Liver (tissue), 9 donors: Measurements from ENCODE around the gene ABCA3. TPM values are rescaled to one million over a fixed set of nuclear protein-coding genes. Genes with fewer than 3 reads are reported as not detected.

ENCODE experiments used
- DNase-seq: peaks from one replicate; pipeline ENCODE4 v3.0.0-alpha.2; 2017; ENCODE audit warnings: low spot score
- H3K27ac ChIP-seq, 2 donors: one replicate each; pipeline ENCODE4 v1.7.0; 2013; ENCODE audit warnings: inconsistent platforms in 2 of 2, low read length in 2 of 2, control low read depth in 1 of 2, low read depth in 1 of 2, mild to moderate bottlenecking in 1 of 2
- H3K27me3 ChIP-seq, 4 donors: one replicate each; pipeline versions ENCODE4 v1.6.1 to v1.7.0; 2013; ENCODE audit warnings: low read length in 3 of 4, inconsistent platforms in 1 of 4, mild to moderate bottlenecking in 1 of 4, moderate library complexity in 1 of 4; ENCODE audit not compliant: control insufficient read depth in 4 of 4, insufficient read depth in 4 of 4
- H3K36me3 ChIP-seq, 4 donors: one replicate each; pipeline versions ENCODE4 v1.6.1 to v1.7.0; 2013; ENCODE audit warnings: low read length in 3 of 4, mild to moderate bottlenecking in 3 of 4, low read depth in 1 of 4, moderate library complexity in 1 of 4; ENCODE audit not compliant: control insufficient read depth in 4 of 4, insufficient read depth in 3 of 4
- H3K4me1 ChIP-seq, 4 donors: one replicate each; pipeline versions ENCODE4 v1.6.1 to v1.7.0; 2013; ENCODE audit warnings: low read length in 3 of 4, mild to moderate bottlenecking in 3 of 4, moderate library complexity in 1 of 4; ENCODE audit not compliant: control insufficient read depth in 4 of 4, insufficient read depth in 4 of 4
- H3K4me3 ChIP-seq, 3 donors: one replicate each; pipeline versions ENCODE4 v1.6.1 to v1.7.0; 2013; ENCODE audit warnings: low read length in 3 of 3, control low read depth in 1 of 3, low read depth in 1 of 3, mild to moderate bottlenecking in 1 of 3
- H3K9ac ChIP-seq, 2 donors: one replicate each; pipeline ENCODE4 v1.7.0; 2013; ENCODE audit warnings: low read length in 2 of 2, mild to moderate bottlenecking in 2 of 2, moderate library complexity in 2 of 2, control low read depth in 1 of 2, low read depth in 1 of 2
- H3K9me3 ChIP-seq, 4 donors: one replicate each; pipeline versions ENCODE4 v1.6.1 to v1.7.0; 2013; ENCODE audit warnings: low read length in 3 of 4; ENCODE audit not compliant: control insufficient read depth in 4 of 4
- EGR1 ChIP-seq, 2 donors: IDR thresholded peaks; 2 replicates each; pipeline ENCODE4 v1.6.1; 2016 to 2018; ENCODE audit warnings: antibody characterized with exemption in 2 of 2, low read depth in 2 of 2
- FOXA1 ChIP-seq: IDR thresholded peaks from 2 replicates; pipeline ENCODE4 v1.6.1; 2016; ENCODE audit warnings: antibody characterized with exemption
- FOXA2 ChIP-seq: IDR thresholded peaks from 2 replicates; pipeline ENCODE4 v1.6.1; 2016; ENCODE audit warnings: antibody characterized with exemption
- GABPA ChIP-seq, 2 donors: IDR thresholded peaks in 1 of 2; conservative IDR thresholded peaks in 1 of 2; 2 replicates each; pipeline ENCODE4 v1.6.1; 2016; ENCODE audit warnings: antibody characterized with exemption in 2 of 2, mild to moderate bottlenecking in 1 of 2, moderate library complexity in 1 of 2
- HNF4A ChIP-seq, 2 donors: conservative IDR thresholded peaks; 2 replicates each; pipeline ENCODE4 v1.6.1; 2016; ENCODE audit warnings: antibody characterized with exemption in 2 of 2, mild to moderate bottlenecking in 2 of 2
- HNF4G ChIP-seq: IDR thresholded peaks from 2 replicates; pipeline ENCODE4 v1.6.1; 2016; ENCODE audit warnings: antibody characterized with exemption
- JUND ChIP-seq, 2 donors: IDR thresholded peaks; 2 replicates each; pipeline ENCODE4 v1.6.1; 2016; ENCODE audit warnings: antibody characterized with exemption in 2 of 2
- MAX ChIP-seq: IDR thresholded peaks from 2 replicates; pipeline ENCODE4 v1.6.1; 2016; ENCODE audit warnings: antibody characterized with exemption
- RAD21 ChIP-seq, 2 donors: IDR thresholded peaks; 2 replicates each; pipeline ENCODE4 v1.6.1; 2016; ENCODE audit warnings: antibody characterized with exemption in 2 of 2, mild to moderate bottlenecking in 2 of 2
- RXRA ChIP-seq, 2 donors: IDR thresholded peaks; 2 replicates each; pipeline ENCODE4 v1.6.1; 2017 to 2018; ENCODE audit warnings: antibody characterized with exemption in 2 of 2, mild to moderate bottlenecking in 1 of 2
- SP1 ChIP-seq: IDR thresholded peaks from 2 replicates; pipeline ENCODE4 v1.6.1; 2018; ENCODE audit warnings: antibody characterized with exemption, mild to moderate bottlenecking
- TAF1 ChIP-seq: conservative IDR thresholded peaks from 2 replicates; pipeline ENCODE4 v1.6.1; 2016; ENCODE audit warnings: antibody characterized with exemption, mild to moderate bottlenecking
- YY1 ChIP-seq: IDR thresholded peaks from 2 replicates; pipeline ENCODE4 v1.6.1; 2016; ENCODE audit warnings: antibody characterized with exemption, mild to moderate bottlenecking
- ZBTB33 ChIP-seq: IDR thresholded peaks from 2 replicates; pipeline ENCODE4 v1.6.1; 2016; ENCODE audit warnings: antibody characterized with exemption
- WGBS: extraction: QIAGEN DNeasy Blood & Tissue Kit; methylation state at CpG from one replicate; pipeline ENCODE4 v1.1.7; 2013; 5-methylcytosine and 5-hydroxymethylcytosine counted together
- polyA plus RNA-seq, 2 donors: library from polyadenylated mRNA; stranded (reverse) in 1 of 2; unstranded in 1 of 2; fragments of 200-250 nt in 1 of 2; fragments of >200 nt in 1 of 2; fragmentation: Nextera tagmentation in 1 of 2; extraction: Ambion mirVana in 1 of 2; gene quantifications; one replicate each; pipeline versions ENCODE4 v1.2.1 to v1.2.3, GENCODE V29; 2013 to 2015
- total RNA-seq, 2 donors: library from RNA; depleted of rRNA; stranded (reverse); fragments of >200 nt; gene quantifications; one replicate each; pipeline ENCODE4 v1.2.3, GENCODE V29; 2014
- TF ChIP-seq, protein P1 (sequence below): IDR thresholded peaks from 2 replicates; pipeline ENCODE4 v1.6.1; 2016; ENCODE audit warnings: antibody characterized with exemption
- TF ChIP-seq, protein P2 (sequence below): fragments of 150-350 bp; IDR thresholded peaks from 2 replicates; pipeline ENCODE4 v1.5.1; 2017; ENCODE audit warnings: improper control_type of control experiment, low read depth, low read length; ENCODE audit not compliant: missing input control
- TF ChIP-seq, protein P3 (sequence below): IDR thresholded peaks from 2 replicates; pipeline ENCODE4 v1.6.1; 2016; ENCODE audit warnings: antibody characterized with exemption, mild to moderate bottlenecking
- donor health status: healthy.
- donor health status: healthy.
- donor health status: healthy.
- donor health status: healthy.
- donor health status: healthy.

ABCA3 gene
- total and polyA plus RNA-seq, 4 donors: 0.47 to 1.1 (median 0.77) TPM

- no peaks in the 10 kb centered on the region for H3K4me1 ChIP-seq
- no peak overlapping the region for H3K27ac ChIP-seq
- TF ChIP-seq SP1 (no peak), TAF1 (no peak), MAX (no peak), RXRA (IDR thresholded peaks at IDR 0.05) (no peak), FOXA1 (no peak), EGR1 (IDR thresholded peaks at IDR 0.05; ENCODE audit: low read depth in 2 of 2) (no peak), HNF4A (conservative IDR thresholded peaks at IDR 0.05) (no peak), ZBTB33 (no peak), RAD21 (IDR thresholded peaks at IDR 0.05) (no peak), HNF4G (no peak), YY1 (no peak), FOXA2 (no peak), GABPA (IDR thresholded peaks at IDR 0.05 in 1 of 2, conservative IDR thresholded peaks at IDR 0.05 in 1 of 2) (no peak), JUND (IDR thresholded peaks at IDR 0.05) (no peak)
- TF ChIP-seq, protein P1, sequence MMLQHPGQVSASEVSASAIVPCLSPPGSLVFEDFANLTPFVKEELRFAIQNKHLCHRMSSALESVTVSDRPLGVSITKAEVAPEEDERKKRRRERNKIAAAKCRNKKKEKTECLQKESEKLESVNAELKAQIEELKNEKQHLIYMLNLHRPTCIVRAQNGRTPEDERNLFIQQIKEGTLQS: no peak
- TF ChIP-seq, protein P2, sequence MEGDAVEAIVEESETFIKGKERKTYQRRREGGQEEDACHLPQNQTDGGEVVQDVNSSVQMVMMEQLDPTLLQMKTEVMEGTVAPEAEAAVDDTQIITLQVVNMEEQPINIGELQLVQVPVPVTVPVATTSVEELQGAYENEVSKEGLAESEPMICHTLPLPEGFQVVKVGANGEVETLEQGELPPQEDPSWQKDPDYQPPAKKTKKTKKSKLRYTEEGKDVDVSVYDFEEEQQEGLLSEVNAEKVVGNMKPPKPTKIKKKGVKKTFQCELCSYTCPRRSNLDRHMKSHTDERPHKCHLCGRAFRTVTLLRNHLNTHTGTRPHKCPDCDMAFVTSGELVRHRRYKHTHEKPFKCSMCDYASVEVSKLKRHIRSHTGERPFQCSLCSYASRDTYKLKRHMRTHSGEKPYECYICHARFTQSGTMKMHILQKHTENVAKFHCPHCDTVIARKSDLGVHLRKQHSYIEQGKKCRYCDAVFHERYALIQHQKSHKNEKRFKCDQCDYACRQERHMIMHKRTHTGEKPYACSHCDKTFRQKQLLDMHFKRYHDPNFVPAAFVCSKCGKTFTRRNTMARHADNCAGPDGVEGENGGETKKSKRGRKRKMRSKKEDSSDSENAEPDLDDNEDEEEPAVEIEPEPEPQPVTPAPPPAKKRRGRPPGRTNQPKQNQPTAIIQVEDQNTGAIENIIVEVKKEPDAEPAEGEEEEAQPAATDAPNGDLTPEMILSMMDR: no peak
- TF ChIP-seq, protein P3, sequence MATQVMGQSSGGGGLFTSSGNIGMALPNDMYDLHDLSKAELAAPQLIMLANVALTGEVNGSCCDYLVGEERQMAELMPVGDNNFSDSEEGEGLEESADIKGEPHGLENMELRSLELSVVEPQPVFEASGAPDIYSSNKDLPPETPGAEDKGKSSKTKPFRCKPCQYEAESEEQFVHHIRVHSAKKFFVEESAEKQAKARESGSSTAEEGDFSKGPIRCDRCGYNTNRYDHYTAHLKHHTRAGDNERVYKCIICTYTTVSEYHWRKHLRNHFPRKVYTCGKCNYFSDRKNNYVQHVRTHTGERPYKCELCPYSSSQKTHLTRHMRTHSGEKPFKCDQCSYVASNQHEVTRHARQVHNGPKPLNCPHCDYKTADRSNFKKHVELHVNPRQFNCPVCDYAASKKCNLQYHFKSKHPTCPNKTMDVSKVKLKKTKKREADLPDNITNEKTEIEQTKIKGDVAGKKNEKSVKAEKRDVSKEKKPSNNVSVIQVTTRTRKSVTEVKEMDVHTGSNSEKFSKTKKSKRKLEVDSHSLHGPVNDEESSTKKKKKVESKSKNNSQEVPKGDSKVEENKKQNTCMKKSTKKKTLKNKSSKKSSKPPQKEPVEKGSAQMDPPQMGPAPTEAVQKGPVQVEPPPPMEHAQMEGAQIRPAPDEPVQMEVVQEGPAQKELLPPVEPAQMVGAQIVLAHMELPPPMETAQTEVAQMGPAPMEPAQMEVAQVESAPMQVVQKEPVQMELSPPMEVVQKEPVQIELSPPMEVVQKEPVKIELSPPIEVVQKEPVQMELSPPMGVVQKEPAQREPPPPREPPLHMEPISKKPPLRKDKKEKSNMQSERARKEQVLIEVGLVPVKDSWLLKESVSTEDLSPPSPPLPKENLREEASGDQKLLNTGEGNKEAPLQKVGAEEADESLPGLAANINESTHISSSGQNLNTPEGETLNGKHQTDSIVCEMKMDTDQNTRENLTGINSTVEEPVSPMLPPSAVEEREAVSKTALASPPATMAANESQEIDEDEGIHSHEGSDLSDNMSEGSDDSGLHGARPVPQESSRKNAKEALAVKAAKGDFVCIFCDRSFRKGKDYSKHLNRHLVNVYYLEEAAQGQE: no peak
- no peaks in the 10 kb centered on the region for H3K9me3 ChIP-seq
- no peak for DNase-seq
- H3K36me3 ChIP-seq: no peaks in the 10 kb centered on the region
- no peak overlapping the region for H3K4me3 ChIP-seq
- no peak overlapping the region for H3K9ac ChIP-seq
- WGBS: 91% methylated on average over 23 of the region's 23 CpGs
- H3K27me3 ChIP-seq: no peaks in the 10 kb centered on the region
Measured at GRCh38 chr16:2319606-2320005, 20.9 kb downstream of the ABCA3 start.
